Left forelimb (tissue), 1 donor: ENCODE data around the gene CGRRF1.

Experiments
- DNase-seq: peaks from one replicate; pipeline ENCODE4 v3.0.0-alpha.2; 2018; ENCODE audit warnings: low spot score

The CGRRF1 gene

DNA sequence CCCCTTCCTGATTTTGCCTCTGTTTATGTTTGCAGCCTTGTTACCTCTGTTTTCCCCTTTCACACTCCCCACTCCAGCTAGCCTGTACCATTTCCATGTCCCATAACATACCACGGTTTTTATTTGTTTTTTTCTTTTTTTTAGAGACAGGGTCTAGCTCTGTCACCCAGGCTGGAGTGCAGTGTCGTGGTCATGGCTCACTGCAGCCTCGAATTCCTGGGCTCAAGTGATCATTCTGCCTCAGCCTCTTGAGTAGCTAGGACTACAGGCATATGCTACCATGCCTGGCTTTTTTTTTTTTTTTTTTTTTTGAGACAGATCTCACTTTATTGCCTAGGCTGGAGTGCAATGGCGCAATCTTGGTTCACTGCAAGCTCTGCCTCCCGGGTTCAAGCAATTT, 38.8 kb downstream of the CGRRF1 start:
- no peak for DNase-seq

DNA sequence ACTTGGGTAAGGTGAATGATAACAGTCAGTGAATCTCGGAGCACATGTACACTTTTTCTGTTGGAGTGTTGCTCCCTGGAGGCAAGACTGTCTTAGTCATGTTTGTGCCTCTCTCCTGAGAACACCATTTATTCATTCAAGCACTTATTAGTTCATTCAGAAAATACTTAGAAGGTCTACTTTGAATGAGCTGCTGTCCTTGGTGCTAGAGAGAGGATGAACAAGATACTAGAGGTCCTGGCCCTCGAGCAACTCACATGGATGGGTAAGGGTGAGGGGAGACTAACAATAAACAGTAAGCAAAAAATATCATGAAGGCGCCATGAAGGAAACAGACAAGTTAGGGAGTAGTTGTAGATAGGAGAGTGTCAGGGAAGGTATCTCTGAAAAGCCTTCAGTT, 40.2 kb downstream of the CGRRF1 start:
- DNase-seq: no peak

GRCh38 chr14:54550514-54550913, 40.8 kb downstream of the CGRRF1 start:
- no peak for DNase-seq

DNA sequence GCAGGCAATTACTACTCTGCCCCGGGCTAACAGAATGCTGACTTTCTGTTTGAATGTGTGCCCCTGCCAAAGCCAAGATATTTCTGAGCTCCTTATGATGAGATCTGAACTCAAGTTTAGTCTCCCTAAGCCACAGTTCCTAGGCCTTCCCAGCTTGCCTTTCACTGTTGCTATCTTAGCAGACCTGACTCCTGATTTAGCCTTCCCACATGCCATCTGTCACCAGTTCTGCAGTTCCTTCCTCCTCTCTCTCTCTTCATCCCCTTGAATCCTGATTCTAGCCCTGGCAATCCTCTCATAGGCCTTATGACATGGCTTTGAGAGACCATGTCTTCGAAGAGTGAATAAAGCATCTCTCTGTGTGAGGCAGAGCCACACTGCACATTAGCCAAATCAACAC, 44.7 kb downstream of the CGRRF1 start:
- DNase-seq: no peak

DNA sequence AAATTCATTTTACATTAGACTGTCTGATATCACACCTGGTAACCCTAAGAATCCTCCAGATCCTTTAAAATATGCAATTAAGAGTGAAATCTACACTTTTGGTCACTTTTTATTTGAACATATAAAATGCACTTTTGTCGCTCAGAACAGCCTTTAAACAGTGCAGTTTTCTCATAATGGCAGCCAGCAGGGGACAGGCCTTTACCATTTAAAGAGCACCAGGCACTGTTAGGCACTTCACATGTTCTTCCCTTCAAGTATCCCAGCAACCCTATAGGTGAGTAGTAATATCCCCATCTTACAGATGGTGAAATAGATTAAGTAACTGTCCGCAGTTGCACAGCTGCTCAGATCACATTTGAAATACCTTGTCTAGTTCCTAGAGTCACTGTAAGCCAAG, 45.9 kb downstream of the CGRRF1 start:
- no peak for DNase-seq

DNA sequence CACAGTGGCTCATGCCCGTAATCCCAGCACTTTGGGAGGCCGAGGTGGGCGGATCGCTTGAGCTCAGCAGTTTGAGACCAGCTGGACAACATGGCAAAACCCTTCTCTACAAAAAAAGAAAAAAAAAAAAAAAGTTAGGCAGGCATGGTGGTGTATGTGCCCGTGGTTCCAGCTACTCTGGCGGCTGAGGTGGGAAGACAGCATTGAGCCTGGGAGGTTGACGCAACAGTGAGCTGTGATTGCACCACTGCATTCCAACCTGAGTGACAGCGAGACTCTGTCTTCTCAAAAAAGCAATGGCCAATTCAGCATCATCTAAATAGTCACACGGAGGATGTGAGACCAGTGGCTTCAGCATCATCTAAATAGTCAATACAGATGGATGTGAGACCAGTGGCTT, 46.8 kb downstream of the CGRRF1 start:
- no peak for DNase-seq

GRCh38 chr14:54562334-54562733, 52.6 kb downstream of the CGRRF1 start:
- DNase-seq: no peak

- no peak for DNase-seq
Measured at GRCh38 chr14:54564071-54564867, 54.6 kb downstream of the CGRRF1 start.

GRCh38 chr14:54564868-54565784, 55.4 kb downstream of the CGRRF1 start:
- peak; percentile 72 for DNase-seq

DNA sequence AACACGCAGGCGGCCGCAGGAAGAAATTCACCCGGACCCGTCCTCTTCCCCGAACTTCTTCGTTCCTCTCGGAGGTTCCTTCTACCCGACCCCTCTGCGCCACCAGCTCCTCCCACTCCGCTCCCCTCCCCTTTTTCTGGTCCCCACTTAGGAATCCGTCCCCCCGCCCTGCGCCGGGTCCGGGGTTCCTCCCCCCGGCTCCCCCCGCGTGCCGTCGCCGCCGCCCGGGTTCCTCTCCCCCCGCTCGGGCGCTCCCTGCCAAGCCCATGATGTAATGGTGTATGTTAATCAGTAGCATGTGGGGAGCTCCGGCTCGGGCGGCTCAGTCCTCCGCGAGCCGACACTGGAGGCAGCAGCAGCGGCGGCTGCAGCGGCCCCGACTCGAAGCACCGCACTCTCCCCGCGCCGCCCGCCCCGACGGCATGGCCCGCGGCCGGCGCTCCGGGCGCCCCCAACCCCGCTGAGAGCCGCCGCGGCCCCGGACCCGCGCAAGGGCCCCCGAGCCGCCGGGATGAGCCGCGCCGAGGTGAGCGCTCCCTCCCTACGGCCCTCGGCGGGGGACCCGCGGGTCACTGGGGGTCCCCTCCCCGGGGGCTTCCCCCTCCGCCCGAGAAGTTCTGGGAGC, 56.2 kb downstream of the CGRRF1 start:
- DNase-seq: peak; percentile 96

GRCh38 chr14:54566410-54567223, 56.9 kb downstream of the CGRRF1 start, which contains the start of gene SAMD4A:
Gene SAMD4A (plus strand): TSS chr14:54567128. CDS start chr14:54567917, 789 bp downstream.
- DNase-seq: peak; percentile 91

DNA sequence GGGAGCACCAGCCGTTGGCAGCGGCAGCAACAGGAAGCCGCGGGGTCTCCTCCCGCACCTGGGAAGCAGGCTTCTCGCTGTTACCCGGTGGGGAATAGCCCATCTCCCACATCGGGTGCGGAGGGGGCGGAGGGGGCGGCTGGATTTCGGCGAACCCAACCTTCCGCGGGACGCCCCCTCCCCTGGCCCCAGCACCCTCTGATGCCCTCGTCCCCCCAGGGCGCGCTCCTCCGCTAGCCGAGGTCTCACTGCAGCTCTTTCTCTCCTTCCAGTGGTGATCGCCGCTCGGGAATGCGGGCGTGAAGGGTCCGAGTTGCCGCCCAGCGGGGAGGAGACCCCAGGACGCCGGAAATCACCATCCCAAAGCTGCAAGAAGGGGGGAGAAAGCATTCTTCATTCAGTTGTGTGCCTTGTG, 57.5 kb downstream of the CGRRF1 start:
- peak; percentile 77 for DNase-seq

DNA sequence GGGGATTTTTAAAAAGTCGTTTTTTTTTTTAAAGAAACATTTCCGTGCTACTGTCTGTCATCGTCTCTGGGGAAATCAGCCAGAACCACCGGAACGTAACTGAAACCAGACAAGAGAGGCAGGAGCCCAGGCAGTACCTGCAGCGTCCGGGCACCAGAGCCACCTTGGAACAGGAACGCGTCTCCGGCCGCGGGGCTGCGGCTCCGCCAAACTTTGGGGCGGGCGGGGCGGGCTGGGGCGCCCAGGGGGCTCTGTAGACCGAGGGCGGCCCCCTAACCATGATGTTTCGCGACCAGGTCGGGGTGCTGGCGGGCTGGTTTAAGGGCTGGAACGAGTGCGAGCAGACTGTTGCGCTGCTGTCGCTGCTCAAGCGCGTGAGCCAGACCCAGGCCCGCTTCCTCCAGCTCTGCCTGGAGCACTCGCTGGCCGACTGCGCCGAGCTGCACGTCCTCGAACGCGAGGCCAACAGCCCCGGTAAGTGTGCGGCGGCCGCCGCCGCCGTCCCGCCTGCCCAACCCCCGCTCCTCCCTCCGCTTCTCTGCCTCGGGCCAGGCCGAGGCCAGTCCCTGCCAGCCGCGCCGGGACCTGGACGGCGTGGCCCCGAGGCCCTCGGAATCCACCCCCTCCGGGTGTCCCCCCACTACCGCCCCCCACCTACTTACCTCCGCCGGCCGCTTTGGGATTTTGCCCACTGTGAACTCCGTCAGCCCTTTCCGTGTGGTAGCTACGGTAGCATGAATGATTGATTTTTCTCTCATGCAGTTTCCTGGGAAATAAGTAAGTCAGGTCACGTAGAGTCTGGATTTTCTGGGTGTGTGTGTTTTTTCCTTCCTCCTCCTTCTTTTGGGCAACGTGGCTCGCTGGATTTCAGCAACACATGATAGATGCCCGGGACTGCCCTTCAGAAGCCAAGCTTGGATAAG, 58.2 kb downstream of the CGRRF1 start:
- peak; percentile 79 for DNase-seq

- DNase-seq: no peak
Measured at GRCh38 chr14:54568821-54569595, 59.3 kb downstream of the CGRRF1 start.

GRCh38 chr14:54570047-54570446, 60.3 kb downstream of the CGRRF1 start:
- no peak for DNase-seq

GRCh38 chr14:54570631-54571415, 61.1 kb downstream of the CGRRF1 start:
- no peak for DNase-seq

DNA sequence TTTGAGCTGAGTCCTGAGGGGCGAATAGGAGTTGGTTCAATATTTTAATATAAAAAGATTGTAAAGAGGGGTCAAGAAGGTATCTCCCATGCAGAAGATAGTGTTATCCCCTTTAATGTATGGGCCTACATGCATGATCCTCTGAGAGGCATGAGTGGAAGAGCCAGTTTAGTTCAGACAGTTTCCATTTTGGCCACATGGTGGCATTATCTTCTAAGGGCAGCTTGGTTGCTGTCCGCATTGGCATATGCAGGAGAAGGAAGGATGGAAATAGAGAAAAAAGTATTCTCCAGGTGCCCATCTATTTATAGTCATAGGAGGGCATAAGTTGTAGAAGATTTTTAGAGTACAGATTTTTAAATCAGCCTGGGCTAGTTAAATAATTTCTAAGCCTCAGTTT, 62.6 kb downstream of the CGRRF1 start:
- no peak for DNase-seq

GRCh38 chr14:54574528-54574927, 64.8 kb downstream of the CGRRF1 start:
- DNase-seq: no peak

GRCh38 chr14:54577494-54577893, 67.8 kb downstream of the CGRRF1 start:
- DNase-seq: no peak
